Measurements from ENCODE around the gene THSD1. TPM values are rescaled to one million over a fixed set of nuclear protein-coding genes. Genes with fewer than 3 reads are reported as not detected.

THSD1 gene
- polyA plus RNA-seq, 1 of the 3 experiments (the other 2 are of a cell fraction), result 8.9 TPM

DNA sequence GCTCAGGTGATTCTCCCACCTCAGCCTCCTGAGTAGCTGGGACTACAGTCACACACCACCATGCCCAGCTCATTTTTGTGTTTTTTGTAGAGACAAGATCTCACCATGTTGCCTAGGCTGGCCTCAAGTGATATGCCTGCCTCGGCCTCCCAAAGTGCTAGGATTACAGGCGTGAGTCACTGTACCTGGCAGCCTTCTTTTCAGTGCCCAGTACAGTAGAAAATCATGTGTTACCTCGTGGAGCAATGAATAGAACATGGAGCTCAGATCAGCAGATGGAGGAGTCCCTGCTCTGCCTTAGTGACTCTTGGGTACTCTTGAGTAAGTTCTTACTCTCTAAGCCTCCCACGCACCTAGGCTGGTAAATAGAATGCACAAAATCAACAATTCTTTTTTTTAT, 44.7 kb downstream of the THSD1 start:
- Histone ChIP-seq H3K27ac (ENCODE audit: low read depth in 2 of 2, low read length in 1 of 2) (no peak overlapping the region), H4K20me1 (ENCODE audit: insufficient read depth) (no peaks in the 10 kb centered on the region), H3K9me2 (no peaks in the 10 kb centered on the region), H3F3A (replicated peaks; ENCODE audit: insufficient read depth) (no peaks in the 10 kb centered on the region), H2AFZ (ENCODE audit: low read depth) (no peak overlapping the region), H3K4me1 (ENCODE audit: control insufficient read depth in 1 of 2, insufficient read depth in 2 of 2, low read depth in 1 of 2, low read length in 1 of 2) (no peaks in the 10 kb centered on the region), H3K36me3 (replicated peaks in 1 of 2; ENCODE audit: control insufficient read depth in 1 of 2, insufficient read depth in 2 of 2, low read length in 1 of 2) (no peaks in the 10 kb centered on the region), H3K4me3 (ENCODE audit: low read depth in 2 of 2, low read length in 1 of 2) (no peak overlapping the region), H3K4me2 (no peak overlapping the region), H3K9me3 (no peaks in the 10 kb centered on the region), H3K9ac (no peak overlapping the region), H3K79me2 (ENCODE audit: insufficient read depth) (no peaks in the 10 kb centered on the region), H3K27me3 (ENCODE audit: insufficient read depth) (no peaks in the 10 kb centered on the region)
- TF ChIP-seq GABPA (IDR thresholded peaks at IDR 0.05; ENCODE audit: low read depth) (no peak), RFX5 (IDR thresholded peaks at IDR 0.05; ENCODE audit: low read length) (no peak), EZH2phosphoT487 (IDR thresholded peaks at IDR 0.05; ENCODE audit: borderline replicate concordance, low read depth) (no peak), RXRA (IDR thresholded peaks at IDR 0.05; ENCODE audit: borderline replicate concordance, low read depth) (no peak), FOXM1 (IDR thresholded peaks at IDR 0.05; ENCODE audit: low read depth) (no peak), YY1 (IDR thresholded peaks at IDR 0.05; ENCODE audit: low read depth) (no peak), TCF12 (IDR thresholded peaks at IDR 0.05) (no peak), CHD2 (IDR thresholded peaks at IDR 0.05; ENCODE audit: low read length, partially characterized antibody) (no peak), MXI1 (IDR thresholded peaks at IDR 0.05; ENCODE audit: low read depth, low read length) (no peak), REST (IDR thresholded peaks at IDR 0.05; ENCODE audit: low read depth, low read length) (no peak), ELF1 (IDR thresholded peaks at IDR 0.05) (no peak), NRF1 (IDR thresholded peaks at IDR 0.05; ENCODE audit: low read depth, low read length) (no peak), CTCF (IDR thresholded peaks at IDR 0.05) (no peak), FOXJ3 (CRISPR knock-in tag; IDR thresholded peaks at IDR 0.05) (no peak), RAD21 (IDR thresholded peaks at IDR 0.05; ENCODE audit: low read length) (no peak)
- TF ChIP-seq, protein P1, sequence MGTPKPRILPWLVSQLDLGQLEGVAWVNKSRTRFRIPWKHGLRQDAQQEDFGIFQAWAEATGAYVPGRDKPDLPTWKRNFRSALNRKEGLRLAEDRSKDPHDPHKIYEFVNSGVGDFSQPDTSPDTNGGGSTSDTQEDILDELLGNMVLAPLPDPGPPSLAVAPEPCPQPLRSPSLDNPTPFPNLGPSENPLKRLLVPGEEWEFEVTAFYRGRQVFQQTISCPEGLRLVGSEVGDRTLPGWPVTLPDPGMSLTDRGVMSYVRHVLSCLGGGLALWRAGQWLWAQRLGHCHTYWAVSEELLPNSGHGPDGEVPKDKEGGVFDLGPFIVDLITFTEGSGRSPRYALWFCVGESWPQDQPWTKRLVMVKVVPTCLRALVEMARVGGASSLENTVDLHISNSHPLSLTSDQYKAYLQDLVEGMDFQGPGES (IDR thresholded peaks at IDR 0.05; ENCODE audit: low read depth, low read length), result no peak
- TF ChIP-seq, protein P2, sequence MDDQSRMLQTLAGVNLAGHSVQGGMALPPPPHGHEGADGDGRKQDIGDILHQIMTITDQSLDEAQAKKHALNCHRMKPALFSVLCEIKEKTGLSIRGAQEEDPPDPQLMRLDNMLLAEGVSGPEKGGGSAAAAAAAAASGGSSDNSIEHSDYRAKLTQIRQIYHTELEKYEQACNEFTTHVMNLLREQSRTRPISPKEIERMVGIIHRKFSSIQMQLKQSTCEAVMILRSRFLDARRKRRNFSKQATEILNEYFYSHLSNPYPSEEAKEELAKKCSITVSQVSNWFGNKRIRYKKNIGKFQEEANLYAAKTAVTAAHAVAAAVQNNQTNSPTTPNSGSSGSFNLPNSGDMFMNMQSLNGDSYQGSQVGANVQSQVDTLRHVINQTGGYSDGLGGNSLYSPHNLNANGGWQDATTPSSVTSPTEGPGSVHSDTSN (IDR thresholded peaks at IDR 0.05), result no peak
- TF ChIP-seq, protein P3, sequence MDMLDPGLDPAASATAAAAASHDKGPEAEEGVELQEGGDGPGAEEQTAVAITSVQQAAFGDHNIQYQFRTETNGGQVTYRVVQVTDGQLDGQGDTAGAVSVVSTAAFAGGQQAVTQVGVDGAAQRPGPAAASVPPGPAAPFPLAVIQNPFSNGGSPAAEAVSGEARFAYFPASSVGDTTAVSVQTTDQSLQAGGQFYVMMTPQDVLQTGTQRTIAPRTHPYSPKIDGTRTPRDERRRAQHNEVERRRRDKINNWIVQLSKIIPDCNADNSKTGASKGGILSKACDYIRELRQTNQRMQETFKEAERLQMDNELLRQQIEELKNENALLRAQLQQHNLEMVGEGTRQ (IDR thresholded peaks at IDR 0.05; ENCODE audit: borderline replicate concordance, low read depth, low read length), result no peak
- TF ChIP-seq, protein P4, sequence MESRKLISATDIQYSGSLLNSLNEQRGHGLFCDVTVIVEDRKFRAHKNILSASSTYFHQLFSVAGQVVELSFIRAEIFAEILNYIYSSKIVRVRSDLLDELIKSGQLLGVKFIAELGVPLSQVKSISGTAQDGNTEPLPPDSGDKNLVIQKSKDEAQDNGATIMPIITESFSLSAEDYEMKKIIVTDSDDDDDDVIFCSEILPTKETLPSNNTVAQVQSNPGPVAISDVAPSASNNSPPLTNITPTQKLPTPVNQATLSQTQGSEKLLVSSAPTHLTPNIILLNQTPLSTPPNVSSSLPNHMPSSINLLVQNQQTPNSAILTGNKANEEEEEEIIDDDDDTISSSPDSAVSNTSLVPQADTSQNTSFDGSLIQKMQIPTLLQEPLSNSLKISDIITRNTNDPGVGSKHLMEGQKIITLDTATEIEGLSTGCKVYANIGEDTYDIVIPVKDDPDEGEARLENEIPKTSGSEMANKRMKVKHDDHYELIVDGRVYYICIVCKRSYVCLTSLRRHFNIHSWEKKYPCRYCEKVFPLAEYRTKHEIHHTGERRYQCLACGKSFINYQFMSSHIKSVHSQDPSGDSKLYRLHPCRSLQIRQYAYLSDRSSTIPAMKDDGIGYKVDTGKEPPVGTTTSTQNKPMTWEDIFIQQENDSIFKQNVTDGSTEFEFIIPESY (IDR thresholded peaks at IDR 0.05; ENCODE audit: borderline replicate concordance, low read depth), result no peak
- POLR2A ChIA-PET, result no interaction called here
- CTCF ChIA-PET, result interaction anchor here (0.9 kb wide), 1 partner anchor 90 kb away, joined by 3 read pairs; no protein-coding TSS in a partner anchor
- WGBS (ENCODE audit: low lambda C conversion rate), result 93% methylated on average over 3 of the region's 4 CpGs
- DNase-seq, result no peak

Measured in SK-N-SH (cell line).